ENCODE measurements around the gene FRRS1. TPM values are rescaled to one million over a fixed set of nuclear protein-coding genes. Genes with fewer than 3 reads are reported as not detected.

Gene FRRS1
- polyA plus RNA-seq, 2 of the 4 experiments (the other 2 are of a cell fraction): 2.4 to 4.9 TPM

DNA sequence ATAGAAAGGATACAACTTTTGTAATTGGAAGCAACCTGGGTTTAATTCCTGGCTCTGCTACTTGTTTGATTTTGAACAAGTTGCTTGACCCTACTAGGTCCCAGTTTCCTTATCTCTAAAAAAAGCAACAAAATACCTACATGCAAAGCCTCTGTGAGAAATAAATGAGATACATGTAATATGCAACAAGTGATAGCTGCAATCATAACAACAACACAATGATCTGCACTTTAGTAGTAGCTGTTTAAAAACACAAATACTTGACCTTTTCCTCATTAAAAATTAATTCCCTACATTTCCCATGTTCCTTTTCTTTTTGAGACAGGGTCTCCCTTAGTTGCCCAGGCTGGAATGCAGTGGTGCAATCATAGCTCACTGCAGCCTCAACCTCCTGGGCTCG, 40.0 kb downstream of the FRRS1 start:
- WGBS (ENCODE audit: missing lambda C conversion rate): 90% methylated on average over 1 of the region's 1 CpG
- no peak for FAIRE-seq
- DNase-seq (ENCODE audit: low read depth in 1 of 2, low spot score in 1 of 2): no peak
- ChIA-PET POLR2A (no interaction called here), CTCF (interaction anchor here (1.2 kb wide), 1 partner anchor 14 kb away, joined by 3 read pairs; no protein-coding TSS in a partner anchor)
- no peak overlapping the region for H3K4me2 ChIP-seq
- no peak overlapping the region for H3K27ac ChIP-seq
- H3K4me3 ChIP-seq: no peak overlapping the region
- TF ChIP-seq FOSB (CRISPR knock-in tag; IDR thresholded peaks at IDR 0.05): no peak
- no peak for TF ChIP-seq RAD21 (conservative IDR thresholded peaks at IDR 0.05 in 1 of 2, IDR thresholded peaks at IDR 0.05 in 1 of 2)
- TF ChIP-seq, protein P1, sequence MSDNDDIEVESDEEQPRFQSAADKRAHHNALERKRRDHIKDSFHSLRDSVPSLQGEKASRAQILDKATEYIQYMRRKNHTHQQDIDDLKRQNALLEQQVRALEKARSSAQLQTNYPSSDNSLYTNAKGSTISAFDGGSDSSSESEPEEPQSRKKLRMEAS (IDR thresholded peaks at IDR 0.05): no peak
- no peak for TF ChIP-seq BHLHE40 (IDR thresholded peaks at IDR 0.05; ENCODE audit: low read depth, low read length)
- TF ChIP-seq KDM1A (IDR thresholded peaks at IDR 0.05; ENCODE audit: low read depth): no peak
- no peak for TF ChIP-seq MAFK (IDR thresholded peaks at IDR 0.05; ENCODE audit: partially characterized antibody)
- no peak for TF ChIP-seq CEBPB (IDR thresholded peaks at IDR 0.05)
- no peak for TF ChIP-seq SREBF2 (IDR thresholded peaks at IDR 0.05)
- TF ChIP-seq, protein P2, sequence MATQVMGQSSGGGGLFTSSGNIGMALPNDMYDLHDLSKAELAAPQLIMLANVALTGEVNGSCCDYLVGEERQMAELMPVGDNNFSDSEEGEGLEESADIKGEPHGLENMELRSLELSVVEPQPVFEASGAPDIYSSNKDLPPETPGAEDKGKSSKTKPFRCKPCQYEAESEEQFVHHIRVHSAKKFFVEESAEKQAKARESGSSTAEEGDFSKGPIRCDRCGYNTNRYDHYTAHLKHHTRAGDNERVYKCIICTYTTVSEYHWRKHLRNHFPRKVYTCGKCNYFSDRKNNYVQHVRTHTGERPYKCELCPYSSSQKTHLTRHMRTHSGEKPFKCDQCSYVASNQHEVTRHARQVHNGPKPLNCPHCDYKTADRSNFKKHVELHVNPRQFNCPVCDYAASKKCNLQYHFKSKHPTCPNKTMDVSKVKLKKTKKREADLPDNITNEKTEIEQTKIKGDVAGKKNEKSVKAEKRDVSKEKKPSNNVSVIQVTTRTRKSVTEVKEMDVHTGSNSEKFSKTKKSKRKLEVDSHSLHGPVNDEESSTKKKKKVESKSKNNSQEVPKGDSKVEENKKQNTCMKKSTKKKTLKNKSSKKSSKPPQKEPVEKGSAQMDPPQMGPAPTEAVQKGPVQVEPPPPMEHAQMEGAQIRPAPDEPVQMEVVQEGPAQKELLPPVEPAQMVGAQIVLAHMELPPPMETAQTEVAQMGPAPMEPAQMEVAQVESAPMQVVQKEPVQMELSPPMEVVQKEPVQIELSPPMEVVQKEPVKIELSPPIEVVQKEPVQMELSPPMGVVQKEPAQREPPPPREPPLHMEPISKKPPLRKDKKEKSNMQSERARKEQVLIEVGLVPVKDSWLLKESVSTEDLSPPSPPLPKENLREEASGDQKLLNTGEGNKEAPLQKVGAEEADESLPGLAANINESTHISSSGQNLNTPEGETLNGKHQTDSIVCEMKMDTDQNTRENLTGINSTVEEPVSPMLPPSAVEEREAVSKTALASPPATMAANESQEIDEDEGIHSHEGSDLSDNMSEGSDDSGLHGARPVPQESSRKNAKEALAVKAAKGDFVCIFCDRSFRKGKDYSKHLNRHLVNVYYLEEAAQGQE (IDR thresholded peaks at IDR 0.05): no peak
- H3K4me1 ChIP-seq: no peaks in the 10 kb centered on the region; the same call in 2 of the 3 replicates
- H3K9me3 ChIP-seq: no peaks in the 10 kb centered on the region
- no peak for ATAC-seq

DNA sequence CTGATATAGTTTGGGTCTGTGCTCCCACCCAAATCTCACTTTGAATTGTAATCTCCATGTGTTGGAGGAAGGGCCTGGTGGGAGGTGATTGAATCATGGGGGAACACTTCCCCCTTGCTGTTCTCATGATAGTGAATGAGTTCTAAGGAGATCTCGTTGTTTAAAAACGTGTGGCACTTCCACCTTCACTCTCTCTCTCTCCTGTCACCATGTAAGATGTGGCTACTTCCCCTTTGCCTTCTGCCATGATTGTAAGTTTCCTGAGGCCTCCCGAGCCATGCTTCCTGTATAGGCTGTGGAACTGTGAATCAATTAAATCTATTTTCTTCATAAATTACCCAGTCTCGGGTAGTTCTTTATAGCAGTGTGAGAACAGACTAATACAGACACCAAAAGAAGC, 40.4 kb downstream of the FRRS1 start:
- TF ChIP-seq ZFP36 (IDR thresholded peaks at IDR 0.05; ENCODE audit: borderline replicate concordance, partially characterized antibody) (no peak), KDM1A (IDR thresholded peaks at IDR 0.05; ENCODE audit: low read depth) (no peak), RAD21 (conservative IDR thresholded peaks at IDR 0.05 in 1 of 2, IDR thresholded peaks at IDR 0.05 in 1 of 2) (no peak), ZSCAN20 (CRISPR knock-in tag; IDR thresholded peaks at IDR 0.05) (no peak), EHF (CRISPR knock-in tag; IDR thresholded peaks at IDR 0.05) (no peak), HOXB13 (CRISPR knock-in tag; IDR thresholded peaks at IDR 0.05; ENCODE audit: low read depth) (no peak), HDAC2 (IDR thresholded peaks at IDR 0.05) (no peak)
- no peaks in the 10 kb centered on the region; the same call in 2 of the 3 replicates for H3K4me1 ChIP-seq
- ATAC-seq (no peak), DNase-seq (ENCODE audit: low read depth in 1 of 2, low spot score in 1 of 2) (no peak), FAIRE-seq (no peak)
- POLR2A ChIA-PET: no interaction called here
- 49% methylated on average over 4 of the region's 4 CpGs for WGBS (ENCODE audit: missing lambda C conversion rate)
- CTCF ChIA-PET: interaction anchor here (1.2 kb wide), 1 partner anchor 14 kb away, joined by 3 read pairs; no protein-coding TSS in a partner anchor
- no peak overlapping the region for H3K27ac ChIP-seq
- no peaks in the 10 kb centered on the region for H3K9me3 ChIP-seq
- H3K4me3 ChIP-seq: no peak overlapping the region
- H3K4me2 ChIP-seq: no peak overlapping the region

GRCh38 chr1:99723251-99723650, 43.2 kb downstream of the FRRS1 start:
- ATAC-seq (no peak), FAIRE-seq (no peak), DNase-seq (ENCODE audit: low read depth in 1 of 2, low spot score in 1 of 2) (no peak)
- ChIA-PET CTCF (interaction anchor here (0.5 kb wide), 1 partner anchor 730 kb away, joined by 4 read pairs; no protein-coding TSS in a partner anchor), POLR2A (no interaction called here)
- Histone ChIP-seq H3K4me1 (no peaks in the 10 kb centered on the region; the same call in 2 of the 3 replicates), H3K4me3 (no peak overlapping the region), H3K4me2 (no peak overlapping the region), H3K27ac (no peak overlapping the region), H3K9me3 (no peaks in the 10 kb centered on the region)
- 64% methylated on average over 3 of the region's 3 CpGs for WGBS (ENCODE audit: missing lambda C conversion rate)
- no peak for TF ChIP-seq NPAS2 (CRISPR knock-in tag; IDR thresholded peaks at IDR 0.05; ENCODE audit: borderline replicate concordance)
- TF ChIP-seq PHF8 (IDR thresholded peaks at IDR 0.05; ENCODE audit: borderline replicate concordance, low read depth): no peak
- TF ChIP-seq ZNF302 (CRISPR knock-in tag; IDR thresholded peaks at IDR 0.05): no peak
- no peak for TF ChIP-seq NFE2L2 (conservative IDR thresholded peaks at IDR 0.05; ENCODE audit: low read length)
- TF ChIP-seq MYC (IDR thresholded peaks at IDR 0.05; ENCODE audit: borderline replicate concordance, low read length): no peak
- TF ChIP-seq ZFP36 (IDR thresholded peaks at IDR 0.05; ENCODE audit: borderline replicate concordance, partially characterized antibody): no peak
- TF ChIP-seq JUN (IDR thresholded peaks at IDR 0.05): no peak

Measured in A549 (cell line).